Measurements from ENCODE around the gene SLC7A8. TPM values are rescaled to one million over a fixed set of nuclear protein-coding genes. Genes with fewer than 3 reads are reported as not detected.
A peak's percentile ranks its signal among the peaks of the same experiment; 100 is the strongest.

SLC7A8 gene
- total RNA-seq, 2 experiments from 2014 or later = 0.76 to 0.93 TPM

GRCh38 chr14:23101213-23101970 is 82.1 kb downstream of the SLC7A8 start:
- CTCF ChIA-PET = interaction anchor here (2.1 to 2.6 kb wide), 2 partner anchors 20 to 33 kb away, joined by 7 to 12 read pairs; no protein-coding TSS in a partner anchor
- H3K4me1 Mint-ChIP-seq = peaks cover 15% of the 10 kb centered on the region
- H3K4me3 Mint-ChIP-seq = no peak overlapping the region
- no peaks in the 10 kb centered on the region for H3K27me3 Mint-ChIP-seq
- POLR2A ChIA-PET = no interaction called here
- H3K36me3 Mint-ChIP-seq (ENCODE audit: low read depth) = peaks cover 23% of the 10 kb centered on the region
- DNase-seq = no peak
- H3K27ac Mint-ChIP-seq = no peak overlapping the region
- no peaks in the 10 kb centered on the region for H3K9me3 Mint-ChIP-seq

- ChIA-PET POLR2A (no interaction called here), CTCF (interaction anchor here (0.5 to 2.1 kb wide), 3 partner anchors 22 to 40 kb away, joined by 4 to 12 read pairs (median 8); no protein-coding TSS in a partner anchor)
- Mint-ChIP-seq H3K4me1 (peaks cover 15% of the 10 kb centered on the region), H3K9me3 (no peaks in the 10 kb centered on the region), H3K27ac (no peak overlapping the region), H3K27me3 (no peaks in the 10 kb centered on the region), H3K4me3 (no peak overlapping the region), H3K36me3 (ENCODE audit: low read depth) (peaks cover 26% of the 10 kb centered on the region)
- no peak for DNase-seq
Observed at GRCh38 chr14:23099212-23099861, 84.1 kb downstream of the SLC7A8 start.

- H3K9me3 Mint-ChIP-seq = no peaks in the 10 kb centered on the region
- peaks cover 30% of the 10 kb centered on the region for H3K36me3 Mint-ChIP-seq (ENCODE audit: low read depth)
- DNase-seq = no peak
- H3K27me3 Mint-ChIP-seq = no peaks in the 10 kb centered on the region
- ChIA-PET POLR2A (no interaction called here), CTCF (interaction anchor here (0.6 to 1.7 kb wide), 5 partner anchors 21 to 240 kb away, joined by 3 to 8 read pairs (median 4); no protein-coding TSS in a partner anchor)
- H3K4me3 Mint-ChIP-seq = no peak overlapping the region
- peaks cover 24% of the 10 kb centered on the region for H3K4me1 Mint-ChIP-seq
- no peak overlapping the region for H3K27ac Mint-ChIP-seq
Observed at GRCh38 chr14:23097786-23098185, 85.7 kb downstream of the SLC7A8 start.

GRCh38 chr14:23095196-23096108 is 88.0 kb downstream of the SLC7A8 start, which contains the start of gene C14orf119:
TSS of gene C14orf119 (plus strand) at chr14:23095505. CDS start at chr14:23097659, 2,154 bp downstream.
- no peak within 1 kb of the TSS for H3K27ac Mint-ChIP-seq
- peak; percentile 100 for DNase-seq
- H3K27me3 Mint-ChIP-seq = no peaks in the 10 kb centered on the region
- ChIA-PET CTCF (interaction anchor here (0.7 to 3.1 kb wide), 27 partner anchors 9 to 1639 kb away, joined by 3 to 40 read pairs (median 4); partner anchors contain the start of genes CDH24, CHD8, HAUS4 and HOMEZ), POLR2A (interaction anchor here (0.6 to 3.6 kb wide), 35 partner anchors 9 to 537 kb away, joined by 3 to 37 read pairs (median 5); partner anchors contain the start of genes AJUBA, CDH24, HAUS4 and HOMEZ)
- H3K9me3 Mint-ChIP-seq = no peaks in the 10 kb centered on the region
- peaks cover 41% of the 10 kb centered on the region for H3K36me3 Mint-ChIP-seq (ENCODE audit: low read depth)
- peaks cover 36% of the 10 kb centered on the region for H3K4me1 Mint-ChIP-seq
- H3K4me3 Mint-ChIP-seq = no peak within 1 kb of the TSS

- Mint-ChIP-seq H3K27ac (no peak within 1 kb of the TSS), H3K36me3 (ENCODE audit: low read depth) (peaks cover 49% of the 10 kb centered on the region), H3K27me3 (no peaks in the 10 kb centered on the region), H3K9me3 (no peaks in the 10 kb centered on the region), H3K4me1 (peaks cover 37% of the 10 kb centered on the region), H3K4me3 (no peak within 1 kb of the TSS)
- CTCF ChIA-PET = interaction anchor here (0.5 to 3.1 kb wide), 27 partner anchors 9 to 1639 kb away, joined by 3 to 40 read pairs (median 4); partner anchors contain the start of genes CDH24, CHD8, HAUS4 and HOMEZ
- POLR2A ChIA-PET = interaction anchor here (0.6 to 3.6 kb wide), 34 partner anchors 9 to 536 kb away, joined by 3 to 37 read pairs (median 5); partner anchors contain the start of genes AJUBA, CDH24, HAUS4 and HOMEZ
- peak; percentile 75 for DNase-seq
Observed at GRCh38 chr14:23094666-23095195, 88.7 kb downstream of the SLC7A8 start, which contains the start of gene ACIN1. TSS of gene ACIN1 (minus strand) at chr14:23095136. CDS start at chr14:23095112, 24 bp downstream.

GRCh38 chr14:23093991-23094665 is 89.3 kb downstream of the SLC7A8 start:
- no peak overlapping the region for H3K27ac Mint-ChIP-seq
- peaks cover 52% of the 10 kb centered on the region for H3K36me3 Mint-ChIP-seq (ENCODE audit: low read depth)
- no peaks in the 10 kb centered on the region for H3K9me3 Mint-ChIP-seq
- ChIA-PET POLR2A (interaction anchor here (1.0 to 3.6 kb wide), 24 partner anchors 10 to 227 kb away, joined by 3 to 37 read pairs (median 6); partner anchors contain the start of genes AJUBA, CDH24, HOMEZ and LRP10), CTCF (interaction anchor here (0.5 to 3.1 kb wide), 22 partner anchors 8 to 1242 kb away, joined by 3 to 40 read pairs (median 5); partner anchors contain the start of genes CDH24, HAUS4, HOMEZ and OXA1L)
- no peak for DNase-seq
- H3K27me3 Mint-ChIP-seq = no peaks in the 10 kb centered on the region
- no peak overlapping the region for H3K4me3 Mint-ChIP-seq
- peaks cover 37% of the 10 kb centered on the region for H3K4me1 Mint-ChIP-seq

GRCh38 chr14:23093526-23093925 is 89.9 kb downstream of the SLC7A8 start:
- no peak for DNase-seq
- ChIA-PET CTCF (interaction anchor here (0.5 to 3.1 kb wide), 5 partner anchors 12 to 27 kb away, joined by 5 to 40 read pairs (median 38); no protein-coding TSS in a partner anchor), POLR2A (interaction anchor here (1.8 to 3.6 kb wide), 5 partner anchors 17 to 209 kb away, joined by 6 to 37 read pairs (median 14); partner anchors contain the start of gene PPP1R3E)
- Mint-ChIP-seq H3K27me3 (no peaks in the 10 kb centered on the region), H3K4me3 (no peak overlapping the region), H3K36me3 (ENCODE audit: low read depth) (peaks cover 53% of the 10 kb centered on the region), H3K27ac (no peak overlapping the region), H3K4me1 (peaks cover 37% of the 10 kb centered on the region), H3K9me3 (no peaks in the 10 kb centered on the region)

GRCh38 chr14:23093104-23093503 is 90.4 kb downstream of the SLC7A8 start:
- H3K4me3 Mint-ChIP-seq = no peak overlapping the region
- peaks cover 37% of the 10 kb centered on the region for H3K4me1 Mint-ChIP-seq
- H3K27ac Mint-ChIP-seq = no peak overlapping the region
- DNase-seq = no peak
- CTCF ChIA-PET = interaction anchor here (1.0 to 4.4 kb wide), 6 partner anchors 11 to 107 kb away, joined by 3 to 28 read pairs (median 4); partner anchors contain the start of gene CDH24
- POLR2A ChIA-PET = interaction anchor here (1.7 kb wide), 1 partner anchor 16 kb away, joined by 4 read pairs; no protein-coding TSS in a partner anchor
- no peaks in the 10 kb centered on the region for H3K9me3 Mint-ChIP-seq
- no peaks in the 10 kb centered on the region for H3K27me3 Mint-ChIP-seq
- H3K36me3 Mint-ChIP-seq (ENCODE audit: low read depth) = peaks cover 53% of the 10 kb centered on the region

- Mint-ChIP-seq H3K36me3 (ENCODE audit: low read depth) (peaks cover 54% of the 10 kb centered on the region), H3K9me3 (no peaks in the 10 kb centered on the region), H3K4me1 (peaks cover 30% of the 10 kb centered on the region), H3K27me3 (no peaks in the 10 kb centered on the region), H3K4me3 (no peak overlapping the region), H3K27ac (no peak overlapping the region)
- POLR2A ChIA-PET = interaction anchor here (0.6 to 1.7 kb wide), 3 partner anchors 14 to 376 kb away, joined by 3 to 4 read pairs (median 4); no protein-coding TSS in a partner anchor
- DNase-seq = no peak
- CTCF ChIA-PET = interaction anchor here (1.4 to 4.4 kb wide), 6 partner anchors 15 to 34 kb away, joined by 3 to 28 read pairs (median 4); partner anchors contain the start of gene CDH24
Observed at GRCh38 chr14:23091294-23092225, 91.9 kb downstream of the SLC7A8 start.

GRCh38 chr14:23090254-23090636 is 93.2 kb downstream of the SLC7A8 start:
- H3K4me3 Mint-ChIP-seq = no peak overlapping the region
- no peak for DNase-seq
- POLR2A ChIA-PET = interaction anchor here (0.7 kb wide), 1 partner anchor 19 kb away, joined by 3 read pairs; no protein-coding TSS in a partner anchor
- peaks cover 37% of the 10 kb centered on the region for H3K4me1 Mint-ChIP-seq
- H3K36me3 Mint-ChIP-seq (ENCODE audit: low read depth) = peaks cover 62% of the 10 kb centered on the region
- no peaks in the 10 kb centered on the region for H3K9me3 Mint-ChIP-seq
- CTCF ChIA-PET = interaction anchor here (0.9 to 4.4 kb wide), 5 partner anchors 14 to 31 kb away, joined by 3 to 28 read pairs (median 3); no protein-coding TSS in a partner anchor
- no peak overlapping the region for H3K27ac Mint-ChIP-seq
- H3K27me3 Mint-ChIP-seq = no peaks in the 10 kb centered on the region
